G401.6 (cell line): ENCODE results near the gene ISCU.
A peak's percentile ranks its signal among the peaks of the same experiment; 100 is the strongest.

ENCODE experiments used
- FAIRE-seq: peaks from 2 replicates; lab custom pipeline; 2012; peaks lifted over from hg19 to GRCh38; lab: Jason Lieb, UNC

The ISCU gene

DNA sequence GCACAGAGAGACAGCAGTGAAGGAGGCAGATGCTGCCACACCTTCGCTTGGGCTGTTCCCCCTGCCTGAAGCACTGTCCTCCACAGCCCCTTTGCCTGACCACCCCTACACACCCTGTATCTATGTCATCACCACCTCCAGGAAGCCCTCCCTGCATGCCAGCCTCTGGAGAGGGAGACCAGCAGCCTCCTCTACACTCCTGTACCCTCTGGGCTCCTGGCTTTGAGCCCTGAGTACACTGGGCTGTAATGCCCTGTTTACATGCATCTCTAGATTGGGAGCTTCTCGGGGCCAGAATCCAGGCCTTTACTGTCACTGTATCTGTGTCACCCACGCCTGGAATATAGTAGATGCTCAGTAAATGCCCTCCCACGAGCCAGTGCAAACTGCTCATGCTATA is 41.3 kb downstream of the ISCU start:
- no peak for FAIRE-seq

DNA sequence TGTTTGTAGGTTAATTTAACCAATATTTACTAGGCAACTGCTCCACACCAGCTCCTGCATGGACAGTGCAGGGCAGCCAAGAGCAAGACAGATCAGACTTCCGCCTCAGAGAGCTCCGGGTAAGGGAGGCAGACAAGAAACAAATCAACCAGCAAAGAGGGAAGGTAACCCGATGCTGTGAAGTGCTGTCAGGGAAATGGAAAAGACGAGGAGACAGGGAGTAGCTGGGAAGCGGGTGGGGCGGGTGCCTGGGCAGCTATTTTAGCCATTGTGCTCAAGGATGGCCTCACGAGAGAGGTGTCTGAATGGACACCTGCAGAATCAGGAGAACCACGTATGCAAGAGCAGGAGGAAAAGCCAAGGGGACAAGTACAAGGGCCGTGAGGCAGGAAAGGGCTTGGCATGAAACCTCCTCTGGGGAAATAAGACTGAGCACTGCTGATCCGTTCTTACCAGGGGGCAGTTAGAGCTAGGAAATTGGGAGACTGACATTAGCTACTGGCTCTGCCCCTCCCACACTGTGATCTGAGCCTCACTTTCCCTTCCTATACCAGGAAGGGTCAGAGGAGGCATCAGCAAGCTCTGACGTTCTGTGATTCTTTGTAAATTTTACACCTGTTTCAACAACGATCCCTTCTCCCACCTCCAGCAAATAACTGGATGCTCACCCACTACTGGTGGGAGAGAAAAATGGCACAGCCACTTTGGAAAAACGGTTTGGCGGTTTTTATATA is 42.0 kb downstream of the ISCU start:
- FAIRE-seq, result no peak

DNA sequence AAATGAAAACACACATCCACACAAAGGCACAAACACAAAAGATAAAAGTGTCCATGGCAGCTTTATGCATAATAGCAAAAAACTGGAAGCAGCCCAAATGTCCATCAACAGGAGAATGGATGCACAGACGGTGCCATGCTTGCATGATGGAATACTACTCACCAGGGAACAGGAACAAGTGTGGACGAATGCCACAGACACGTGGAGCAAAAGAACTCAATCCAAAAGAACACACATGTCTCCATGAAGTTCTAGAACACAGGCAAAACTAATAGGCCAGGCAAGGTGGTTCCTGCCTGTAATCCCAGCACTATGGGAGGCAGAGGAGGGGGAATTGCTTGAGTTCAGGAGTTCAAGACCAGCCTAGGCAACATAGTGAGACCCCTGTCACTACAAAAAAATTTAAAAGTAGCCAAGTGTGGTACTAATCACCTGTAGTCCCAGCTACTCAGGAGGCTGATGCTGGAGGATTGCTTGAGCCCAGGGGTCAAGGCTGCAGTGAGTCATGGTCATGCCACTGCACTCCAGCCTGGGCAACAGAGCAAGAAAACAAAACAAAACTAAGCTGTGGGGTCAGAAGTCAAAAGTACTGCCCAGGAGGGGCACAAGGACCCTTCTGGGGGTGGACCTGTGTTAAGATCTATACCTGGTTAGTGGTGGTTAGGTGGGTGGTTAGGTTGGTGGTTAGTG is 42.7 kb downstream of the ISCU start:
- no peak for FAIRE-seq

DNA sequence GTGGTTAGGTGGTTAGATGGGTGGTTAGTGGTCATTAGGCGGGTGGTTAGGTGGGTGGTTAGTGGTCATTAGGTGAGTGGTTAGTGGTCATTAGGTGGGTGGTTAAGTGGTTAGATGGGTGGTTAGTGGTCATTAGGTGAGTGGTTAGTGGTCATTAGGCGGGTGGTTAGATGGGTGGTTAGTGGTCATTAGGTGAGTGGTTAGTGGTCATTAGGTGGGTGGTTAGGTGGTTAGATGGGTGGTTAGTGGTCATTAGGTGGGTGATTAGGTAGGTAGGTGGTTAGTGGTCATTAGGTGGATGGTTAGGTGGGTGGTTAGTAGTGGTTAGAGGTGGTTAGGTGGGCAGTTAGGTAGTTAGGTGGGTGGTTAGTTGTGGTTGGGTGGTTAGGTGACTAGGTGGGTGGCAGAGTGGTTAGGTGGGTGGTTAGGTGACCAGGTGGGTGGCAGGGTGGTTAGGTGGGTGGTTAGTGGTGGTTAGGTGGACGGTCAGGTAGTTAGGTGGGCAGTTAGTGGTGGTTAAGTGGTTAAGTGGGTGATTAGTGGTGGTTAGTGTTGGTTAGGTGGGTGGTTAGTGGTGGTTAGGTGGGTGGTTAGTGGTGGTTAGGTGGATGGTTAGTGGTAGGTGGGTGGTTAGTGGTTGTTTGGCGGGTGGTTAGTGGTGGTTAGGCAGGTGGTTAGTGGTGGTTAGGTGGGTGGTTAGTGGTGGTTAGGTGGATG is 43.5 kb downstream of the ISCU start:
- no peak for FAIRE-seq

DNA sequence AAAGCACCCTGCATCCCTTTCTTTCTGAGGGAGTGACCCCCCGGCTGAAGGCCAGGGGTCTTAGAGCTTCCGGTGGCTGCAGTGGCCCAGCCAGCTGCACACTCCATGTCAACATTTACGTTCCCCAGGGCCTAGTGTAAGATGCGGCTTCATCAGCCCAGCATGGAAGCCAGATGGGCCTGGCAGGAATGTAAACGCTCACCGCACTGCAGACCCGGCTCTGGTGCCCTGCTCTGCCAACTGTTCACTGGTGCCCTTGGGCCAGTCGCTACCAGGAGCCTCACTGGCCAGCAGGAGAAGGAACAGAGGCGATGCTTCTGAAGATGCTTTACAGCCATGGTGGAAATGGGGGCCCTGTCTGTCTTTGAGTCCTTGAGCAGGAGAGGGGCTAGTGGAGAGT is 44.1 kb downstream of the ISCU start:
- FAIRE-seq, result no peak

DNA sequence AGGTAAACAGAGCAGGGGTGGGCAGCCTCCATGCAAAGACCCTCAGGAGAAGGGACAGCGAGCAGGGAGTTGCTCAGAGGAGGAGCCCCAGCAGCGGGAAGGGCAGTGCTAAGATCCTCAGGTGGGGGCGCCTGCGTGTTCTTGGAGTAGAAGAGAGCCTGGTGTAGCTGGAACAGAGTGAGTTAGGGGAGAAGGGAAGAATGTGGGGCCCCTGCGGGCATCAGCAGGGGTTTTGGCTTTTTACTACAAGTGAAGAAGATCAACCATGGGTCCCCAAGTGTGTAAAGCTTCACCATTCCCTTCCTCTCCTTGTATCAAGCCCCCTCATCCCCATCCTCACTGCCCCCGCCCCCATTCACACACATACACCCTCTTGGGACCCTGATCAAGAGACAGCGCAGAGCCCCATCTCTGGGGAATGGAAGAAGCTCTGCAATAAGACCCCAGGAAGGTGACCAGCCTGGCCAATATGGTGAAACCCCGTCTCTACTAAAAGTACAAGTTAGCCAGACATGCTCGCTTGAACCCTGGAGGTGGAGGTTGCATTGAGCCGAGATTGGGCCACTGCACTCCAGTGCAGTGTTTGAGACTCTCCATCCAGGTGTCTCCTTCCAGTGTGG is 45.7 kb downstream of the ISCU start:
- FAIRE-seq, result no peak

DNA sequence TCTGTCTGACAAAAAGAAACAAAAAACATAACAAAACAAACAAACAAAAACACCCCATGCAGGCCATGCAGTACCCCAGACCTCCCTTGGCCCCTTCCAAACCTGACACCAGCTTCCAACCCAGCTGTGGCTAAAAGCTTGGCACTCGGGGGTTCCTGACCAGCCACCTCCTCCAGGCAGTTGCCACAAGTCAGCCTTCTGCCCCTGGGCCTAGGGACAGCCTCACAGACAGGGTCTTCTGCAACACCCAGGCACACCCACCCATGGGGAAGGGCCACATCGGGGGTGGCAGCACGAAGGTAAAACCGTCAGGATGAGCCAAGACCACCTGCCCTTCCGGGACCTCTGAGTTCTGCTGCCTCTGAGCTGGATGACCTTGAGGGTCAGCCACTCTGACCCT is 46.2 kb downstream of the ISCU start:
- no peak for FAIRE-seq

DNA sequence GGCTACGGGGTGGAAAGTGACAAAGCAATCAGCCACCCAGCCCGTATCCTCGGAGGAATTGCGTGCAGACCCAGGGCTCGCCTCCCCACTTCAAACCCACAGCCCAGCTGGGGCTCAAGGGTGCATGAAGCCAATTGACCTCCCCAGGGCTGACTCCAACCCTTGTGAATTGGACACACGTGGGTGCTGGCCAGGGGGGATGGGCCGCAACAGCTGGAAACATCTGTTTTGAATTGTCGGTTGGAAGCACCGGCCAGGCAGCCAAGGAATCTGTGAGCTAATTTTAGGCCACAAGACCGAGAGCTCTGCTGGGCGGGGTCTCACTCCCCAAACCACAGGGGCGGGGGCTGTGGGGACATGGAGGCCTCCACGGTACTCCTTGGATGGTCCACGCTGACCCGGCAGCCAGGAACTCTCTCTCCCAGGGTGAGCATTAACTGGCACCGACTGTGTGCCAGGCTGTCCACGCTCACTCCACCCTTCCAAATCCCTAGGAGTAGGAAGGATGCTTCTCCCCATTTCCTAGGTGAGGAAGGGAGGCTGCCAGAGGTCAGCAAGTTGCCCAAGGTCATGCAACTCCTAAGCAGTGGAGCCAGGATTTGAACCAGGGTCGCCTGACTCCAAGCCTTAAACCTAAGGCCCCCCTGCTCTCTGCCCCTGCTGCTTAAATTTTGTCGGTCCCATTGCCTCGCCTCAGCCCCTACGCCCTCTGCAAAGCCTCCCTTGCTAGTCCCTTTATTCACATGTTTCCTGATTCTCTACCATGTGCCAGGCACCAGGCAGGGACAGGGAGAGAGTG is 47.3 kb downstream of the ISCU start:
- no peak for FAIRE-seq

DNA sequence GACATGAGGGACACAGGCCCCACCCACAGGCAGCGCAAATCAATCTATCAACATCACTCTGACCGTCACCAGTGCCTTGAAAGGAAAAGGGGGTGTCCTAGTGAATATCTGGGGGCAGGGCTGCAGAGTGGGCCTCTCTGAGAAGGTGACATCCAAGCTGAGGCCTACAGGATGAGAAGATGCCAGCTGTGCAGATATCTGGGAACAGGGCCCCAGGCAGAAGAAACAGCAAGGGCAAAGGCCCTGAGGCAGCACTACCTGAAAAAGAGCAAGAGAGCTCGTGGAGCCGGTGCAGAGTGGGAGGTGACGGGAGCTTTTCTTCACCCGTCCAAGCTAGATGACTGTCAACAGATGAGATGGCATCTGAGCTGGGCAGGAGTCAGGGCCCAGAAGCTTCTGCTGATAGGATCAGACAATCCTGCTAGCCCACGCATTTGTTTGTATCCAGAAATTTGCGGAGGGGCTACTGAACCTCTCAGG is 48.0 kb downstream of the ISCU start:
- FAIRE-seq, result no peak

DNA sequence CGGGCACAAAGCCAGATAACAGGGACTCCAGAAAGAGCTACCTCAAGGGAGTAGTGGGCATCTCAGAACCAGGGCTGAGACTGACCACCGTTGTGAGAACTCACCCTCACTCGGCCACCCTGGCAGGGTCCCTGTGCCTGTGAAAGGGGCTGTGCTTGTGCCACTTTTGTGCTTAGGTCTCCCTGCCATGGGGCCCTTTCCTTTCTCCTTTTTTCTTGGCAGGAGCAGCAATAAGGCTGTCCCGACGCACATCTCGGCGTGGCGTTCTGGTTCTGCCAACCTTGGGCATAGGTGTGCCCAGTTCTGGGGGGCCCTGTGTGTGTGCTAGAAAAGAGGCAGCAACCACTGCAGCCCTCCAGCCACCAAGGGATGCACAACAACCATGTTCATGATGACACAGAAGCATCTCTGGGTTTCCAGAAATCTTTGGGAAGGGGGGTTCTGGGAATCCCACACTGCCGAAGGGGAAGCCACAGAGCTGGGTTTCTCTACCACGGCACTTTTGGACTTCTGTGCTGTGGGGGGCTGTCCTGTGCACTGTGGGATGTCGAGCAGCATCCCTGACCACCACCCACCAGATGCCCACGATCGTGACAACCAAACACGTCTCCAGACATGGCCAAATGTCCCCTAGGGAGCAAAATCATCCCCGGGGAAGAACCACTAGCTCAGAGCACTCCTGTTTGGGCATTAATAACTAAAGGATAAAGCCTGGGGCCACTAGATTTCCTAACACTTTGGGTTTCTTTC is 48.6 kb downstream of the ISCU start:
- no peak for FAIRE-seq

DNA sequence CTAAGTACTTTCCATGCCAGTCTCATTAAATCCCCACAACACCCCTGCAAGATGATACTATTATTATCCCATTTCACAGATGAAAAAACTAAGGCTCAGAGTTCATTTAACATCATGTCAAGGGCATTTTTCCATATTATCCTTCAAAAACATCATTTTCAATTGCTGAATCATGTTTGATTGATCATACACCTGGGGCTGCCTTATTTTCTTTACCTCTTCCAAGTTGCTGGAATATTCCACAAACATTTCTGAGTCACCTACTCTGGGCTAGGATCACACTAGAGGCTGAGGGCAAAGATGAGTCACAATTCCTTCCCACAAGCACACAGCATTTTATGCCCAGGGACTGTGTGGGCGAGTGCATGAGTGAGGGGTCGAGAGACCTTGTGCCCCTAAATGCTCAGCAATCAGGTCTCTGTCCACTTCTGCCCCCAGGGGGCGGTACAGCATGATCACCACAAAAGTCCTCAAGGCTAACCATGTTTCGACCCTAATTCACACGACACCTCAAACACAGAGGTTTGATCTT is 49.6 kb downstream of the ISCU start:
- FAIRE-seq, result no peak

DNA sequence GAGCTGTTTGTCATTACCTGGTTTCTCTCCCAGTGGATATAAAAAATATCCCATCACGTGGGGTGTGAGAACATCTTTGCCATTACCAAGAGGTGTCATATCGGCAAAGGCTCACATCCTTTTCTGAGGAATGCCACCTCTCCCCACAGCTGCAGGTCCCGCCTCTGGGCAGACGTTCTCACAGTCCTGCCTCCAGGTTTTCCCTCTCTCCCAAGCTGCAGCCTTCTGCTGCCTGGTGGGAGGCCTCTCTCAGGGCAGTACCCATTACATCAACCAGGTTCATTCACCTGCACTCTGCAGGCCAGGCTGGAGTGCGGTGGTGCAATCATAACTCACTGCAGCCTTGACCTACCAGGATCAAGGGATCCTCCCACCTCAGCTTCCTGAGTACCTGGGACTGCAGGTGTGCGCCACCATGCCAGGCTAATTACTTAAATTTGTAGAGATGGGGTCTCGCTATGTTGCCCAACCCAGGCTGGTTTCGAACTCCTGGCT is 50.4 kb downstream of the ISCU start:
- no peak for FAIRE-seq

DNA sequence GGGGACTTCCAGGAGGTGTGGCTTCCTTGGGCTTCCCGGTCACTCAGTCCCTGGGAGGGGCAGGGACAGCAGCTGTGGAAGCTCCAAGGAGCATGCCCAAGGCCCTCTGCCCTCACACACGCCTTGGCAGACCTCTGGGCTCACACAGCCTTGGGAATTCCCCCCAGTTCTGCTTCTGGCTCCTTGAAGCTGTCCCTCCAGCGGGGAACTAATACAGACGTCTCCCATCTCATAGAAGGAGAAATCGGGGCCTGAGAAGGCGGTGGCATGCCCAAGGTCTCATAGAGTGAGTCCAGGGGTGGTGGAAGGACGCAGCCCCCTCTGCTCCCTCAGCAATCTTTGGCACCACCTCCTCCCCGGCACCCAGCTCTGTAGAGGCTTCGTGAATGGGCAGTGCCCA is 51.2 kb downstream of the ISCU start:
- FAIRE-seq, result no peak

DNA sequence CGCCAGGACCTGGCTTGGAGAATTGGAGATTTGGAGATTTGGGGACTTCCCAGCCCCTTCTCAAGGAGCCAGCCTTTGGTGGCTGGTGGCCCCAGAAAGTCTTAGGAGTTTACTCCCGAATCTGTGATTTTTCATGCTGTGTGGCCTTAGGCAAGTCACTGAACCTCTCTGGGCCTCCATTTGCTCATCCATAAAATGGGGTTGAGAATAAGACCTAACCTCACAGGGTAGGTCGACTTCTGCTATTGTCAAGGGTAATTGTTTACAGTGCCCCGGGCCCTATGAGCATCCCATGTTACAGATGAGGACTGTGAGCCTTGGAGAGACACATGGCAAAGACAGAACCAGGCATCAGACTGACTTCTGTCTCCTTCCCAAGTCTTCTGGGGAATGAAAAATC is 51.6 kb downstream of the ISCU start:
- no peak for FAIRE-seq

DNA sequence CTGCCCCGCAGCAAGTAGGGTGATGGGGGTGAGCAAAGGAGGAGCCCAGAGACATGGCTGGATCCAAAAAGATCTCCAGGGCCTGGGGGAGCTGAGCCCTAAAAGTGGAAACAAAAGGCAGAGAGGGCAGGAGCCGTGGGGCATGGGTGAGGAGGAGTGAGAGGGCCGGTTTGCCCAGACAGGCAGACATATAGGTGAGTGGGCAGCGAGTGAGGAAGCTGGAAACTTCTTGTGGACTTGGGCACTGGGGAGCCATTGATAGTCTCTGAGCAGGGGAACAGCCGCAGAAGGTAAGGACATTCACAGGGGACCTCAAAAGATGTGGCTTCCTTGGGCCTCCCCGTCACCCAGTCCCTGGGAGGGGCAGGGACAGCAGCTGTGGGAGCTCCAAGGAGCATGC is 52.2 kb downstream of the ISCU start:
- no peak for FAIRE-seq

DNA sequence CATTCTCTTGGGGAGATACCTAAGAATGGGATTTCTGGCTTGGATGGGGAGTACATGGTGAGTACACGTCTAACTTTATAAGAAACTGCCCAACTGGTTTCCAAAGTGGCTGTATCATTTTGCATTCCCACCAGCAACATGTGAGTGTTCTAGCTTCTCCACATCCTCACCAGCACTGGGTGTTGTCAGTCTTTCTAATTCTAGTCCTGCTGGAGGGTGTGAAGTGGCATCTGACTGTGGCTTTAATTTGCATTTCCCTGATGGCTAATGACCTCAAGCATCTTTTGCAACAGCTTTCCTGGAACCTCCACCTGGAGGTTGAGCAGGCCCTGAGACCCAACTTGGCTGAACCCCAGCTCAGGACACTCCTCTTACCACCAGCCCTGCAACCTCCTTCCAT is 53.5 kb downstream of the ISCU start:
- no peak for FAIRE-seq

DNA sequence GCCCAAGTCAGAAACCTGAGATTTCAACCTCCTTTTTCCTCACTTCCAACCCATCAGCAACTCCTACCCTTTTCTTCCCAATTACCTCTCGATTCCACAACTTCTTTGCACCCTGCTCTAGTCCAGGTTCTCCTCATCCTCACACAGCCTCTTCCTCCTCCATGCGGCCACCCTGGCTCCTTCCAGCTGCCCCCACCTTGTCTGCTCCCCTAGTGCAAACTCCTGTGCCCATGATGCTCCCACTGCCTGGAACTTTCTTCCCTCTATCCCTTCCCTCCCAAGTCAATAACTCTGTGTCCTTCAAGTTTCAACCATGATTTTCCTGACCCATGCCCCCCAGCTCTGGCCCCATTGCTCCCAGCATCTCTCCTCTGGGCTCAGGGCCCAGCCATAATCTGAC is 54.0 kb downstream of the ISCU start:
- FAIRE-seq, result no peak

DNA sequence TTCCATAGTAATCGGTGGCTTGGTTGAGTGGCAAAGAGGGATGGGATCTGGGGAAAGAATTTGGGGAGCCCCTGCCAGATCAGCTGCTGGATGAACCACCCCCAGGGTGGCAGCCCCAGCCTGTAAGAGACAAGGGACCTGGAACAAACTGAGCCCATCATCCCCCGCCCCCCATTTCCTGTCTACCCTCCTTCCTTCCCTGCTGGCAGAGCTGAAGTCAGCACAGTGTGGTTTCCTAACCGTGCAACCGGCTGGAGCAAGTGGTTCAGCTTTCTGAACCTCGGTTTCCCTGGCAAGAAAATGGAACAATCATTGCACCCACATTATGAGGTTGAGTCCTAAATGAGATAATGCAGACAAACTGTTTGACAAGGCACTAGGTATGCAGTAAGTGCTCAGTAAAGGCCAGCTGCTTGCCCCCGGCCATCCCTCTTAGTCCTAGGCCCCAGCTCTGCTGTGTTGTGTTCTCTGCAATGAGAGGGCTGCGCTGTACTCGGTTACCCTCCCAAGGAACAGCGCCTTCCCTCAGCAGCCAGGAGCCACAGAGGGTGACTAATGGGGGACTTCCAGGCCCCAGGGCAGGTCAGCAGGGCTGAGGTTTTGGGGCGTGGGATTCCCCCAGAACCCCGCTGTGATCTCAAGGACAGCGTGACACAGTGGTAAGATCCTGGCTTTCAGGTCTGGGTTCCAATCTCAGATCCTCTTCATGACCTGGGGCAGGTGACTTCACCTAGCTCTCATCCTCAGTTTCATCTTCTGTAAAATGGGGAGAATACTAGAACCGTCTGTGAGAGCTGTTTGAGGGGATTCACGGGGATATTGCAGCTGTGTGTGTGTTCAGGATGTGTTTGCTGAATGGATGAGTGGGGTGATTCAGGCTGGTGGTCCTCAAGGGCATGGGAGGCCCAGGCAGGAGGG is 54.8 kb downstream of the ISCU start:
- FAIRE-seq, result no peak

DNA sequence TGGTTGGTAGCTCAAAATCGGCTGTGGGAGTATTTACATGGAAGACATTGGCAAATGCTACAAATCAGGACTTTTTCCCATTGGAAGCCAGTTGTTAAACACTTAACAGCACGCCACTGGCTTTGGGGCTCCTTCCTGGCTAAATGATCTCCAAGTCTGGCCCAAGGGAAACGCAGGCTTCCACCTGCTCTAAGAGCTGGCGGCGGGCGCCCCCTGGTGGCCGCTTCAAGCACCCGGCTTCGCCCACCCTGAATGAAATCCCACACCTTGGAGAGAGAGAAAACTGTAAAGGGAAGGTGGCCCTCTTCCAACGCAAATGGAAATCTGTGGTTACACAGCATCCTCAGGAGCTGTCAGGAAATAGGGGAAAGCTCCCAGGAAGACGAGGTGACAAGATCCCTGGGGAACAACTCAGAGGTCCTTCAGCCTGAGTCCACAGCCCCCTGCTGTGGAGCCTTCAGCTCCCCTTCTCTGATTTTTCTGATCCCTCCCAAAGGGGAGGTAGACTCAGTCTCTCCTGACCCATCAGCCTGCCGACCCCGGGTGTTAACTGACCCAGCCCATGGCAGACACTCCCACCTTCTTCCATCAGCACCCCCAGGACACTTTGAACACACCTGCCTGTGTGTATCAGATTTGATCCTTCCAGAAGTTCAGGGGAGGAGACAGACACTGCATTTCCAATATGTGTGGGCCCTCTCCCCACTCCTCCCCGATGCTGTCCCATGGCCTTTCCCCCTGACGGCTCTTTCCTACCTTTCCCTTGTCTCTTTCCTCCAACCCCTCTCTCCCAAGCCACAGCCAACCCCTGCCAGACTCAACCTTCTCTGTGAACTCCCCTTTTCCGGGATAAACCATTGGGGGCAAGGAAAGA is 55.9 kb downstream of the ISCU start:
- FAIRE-seq, result peak; percentile 88
